H1 (cell line): Measurements from ENCODE around the gene GPC6. TPM values are rescaled to one million over a fixed set of nuclear protein-coding genes. Genes with fewer than 3 reads are reported as not detected.

Experiments
- EZH2 ChIP-seq: fragments of 200-600 bp; sonication (generic); IDR thresholded peaks from 2 replicates; pipeline ENCODE4 v1.7.1; 2012; ENCODE audit warnings: low read depth, mild to moderate bottlenecking, moderate library complexity, low read length, inconsistent platforms; ENCODE audit not compliant: severe bottlenecking
- MAFK ChIP-seq: IDR thresholded peaks from 2 replicates; pipeline ENCODE4 v1.6.1; 2012; ENCODE audit warnings: low read depth, mild to moderate bottlenecking, improper control_type of control experiment, low read length
- SAP30 ChIP-seq: fragments of 300-600 bp; sonication (generic); IDR thresholded peaks from 2 replicates; pipeline ENCODE4 v1.7.1; 2012; ENCODE audit warnings: low read length, moderate library complexity, mild to moderate bottlenecking, inconsistent platforms; ENCODE audit not compliant: insufficient read depth, insufficient replicate concordance
- polyA plus RNA-seq, 7 experiments: library from polyadenylated mRNA; depleted of rRNA in 3 of 7; stranded (reverse) in 5 of 7; unstranded in 2 of 7; fragments of >200 nt in 5 of 7; fragments of 200-250 nt in 2 of 7; gene quantifications; 1 replicate in 5 of 7; 2 replicates in 1 of 7; 4 replicates in 1 of 7; pipeline versions ENCODE4 v1.2.1 to v1.2.3, GENCODE V29; 2011 to 2013; ENCODE audit warnings: missing spikeins in 2 of 7, mixed read lengths in 2 of 7
- total RNA-seq: library from RNA; stranded (reverse); fragmentation: NEBNext Ultra II Directional; extraction: Animal tissue kit (Norgen Biotek cat#: 25700); gene quantifications from 2 replicates; pipeline ENCODE4 v1.2.1, GENCODE V29; 2021

Gene GPC6
- total and polyA plus RNA-seq, 2 of the 8 experiments (the other 6 are each of a cell fraction or from before 2014, with no cell fraction given): 5.4 to 12.0 TPM

DNA sequence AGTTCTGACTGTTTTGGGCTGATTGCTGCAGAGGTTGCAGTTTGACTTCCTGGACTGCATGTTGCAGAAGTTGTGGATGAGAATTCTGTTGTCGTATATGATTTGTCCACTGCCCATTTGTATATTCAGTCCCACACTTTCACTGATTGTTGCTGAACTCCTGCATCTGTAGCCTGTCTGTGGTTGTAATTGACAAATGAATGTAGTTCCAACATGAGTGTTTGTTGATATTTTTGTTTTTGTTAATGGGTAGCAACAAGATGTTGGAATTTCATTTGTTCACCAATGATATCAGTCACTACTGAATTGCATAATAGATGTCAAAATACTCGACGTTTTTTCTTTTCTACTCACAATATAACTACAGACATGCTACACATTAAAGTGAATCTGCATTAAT lies 719.0 kb downstream of the GPC6 start (continued):
- TF ChIP-seq MAFK (no peak), EZH2 (no peak), SAP30 (no peak)
